Endothelial cell of umbilical vein (primary cell): ENCODE measurements around the gene VEGFC. TPM values are rescaled to one million over a fixed set of nuclear protein-coding genes. Genes with fewer than 3 reads are reported as not detected.

ENCODE experiments used
- BruUV-seq: library from RNA; stranded (reverse); fragments of 400-500 nt; replicated peaks from 2 replicates; lab custom pipeline; 2021; lab: Mats Ljungman, UMichigan
- CTCF ChIA-PET: fragments of 300-600, 350-600 bp; sonication (Branson Sonifier 250); formaldehyde crosslinking; loops from one replicate; lab custom pipeline; 2021; ENCODE audit warnings: antibody characterized with exemption, inconsistent platforms; lab: Charles Lee
- POLR2A ChIA-PET: fragments of 300-600, 350-600 bp; sonication (Branson Sonifier 250); formaldehyde crosslinking; loops from one replicate; lab custom pipeline; 2021; ENCODE audit warnings: antibody characterized with exemption, inconsistent platforms; lab: Charles Lee
- DNase-seq: peaks from one replicate; pipeline ENCODE4 v3.0.0-alpha.2; 2011; ENCODE audit warnings: low read depth, low spot score
- FAIRE-seq: peaks from 2 replicates; lab custom pipeline; 2011; peaks lifted over from hg19 to GRCh38; lab: Jason Lieb, UNC
- H2AFZ ChIP-seq: 2 replicates; pipeline ENCODE4 v1.6.0; 2012; ENCODE audit warnings: low read depth, low read length, control low read depth, inconsistent platforms
- H3K27ac ChIP-seq: 2 replicates; pipeline ENCODE4 v1.5.1; 2011; ENCODE audit warnings: low read depth, mild to moderate bottlenecking, control low read depth, low read length, moderate library complexity; ENCODE audit not compliant: insufficient read depth
- H3K27me3 ChIP-seq, 2 experiments: 2 replicates each; pipeline versions ENCODE4 v1.6.0 to v1.6.1; 2011; ENCODE audit warnings: low read length in 2 of 2, mixed read lengths in 1 of 2; ENCODE audit not compliant: control insufficient read depth in 2 of 2, insufficient read depth in 2 of 2
- H3K36me3 ChIP-seq, 2 experiments: 2 replicates in 1 of 2; 3 replicates in 1 of 2; pipeline ENCODE4 v1.5.1; 2011; ENCODE audit warnings: low read length in 2 of 2, mild to moderate bottlenecking in 1 of 2, moderate library complexity in 1 of 2; ENCODE audit not compliant: control insufficient read depth in 2 of 2, insufficient read depth in 2 of 2; ENCODE audit errors: extremely low read depth in 1 of 2
- H3K4me1 ChIP-seq: 3 replicates; pipeline ENCODE4 v1.5.1; 2011; ENCODE audit warnings: mild to moderate bottlenecking, low read length; ENCODE audit not compliant: control insufficient read depth, insufficient read depth; ENCODE audit errors: extremely low read depth
- H3K4me2 ChIP-seq: 2 replicates; pipeline ENCODE4 v1.6.1; 2011; ENCODE audit warnings: low read length, control low read depth, mixed read lengths; ENCODE audit not compliant: insufficient read depth
- H3K4me3 ChIP-seq, 3 experiments: fragments of 200-600 bp in 1 of 3; sonication (generic), shearing (Covaris generic) in 1 of 3; replicated peaks in 1 of 3; 2 replicates each; pipeline ENCODE4 v1.5.1; 2011 to 2016; ENCODE audit warnings: control low read depth in 3 of 3, low read length in 3 of 3, mild to moderate bottlenecking in 2 of 3, inconsistent platforms in 1 of 3, low read depth in 1 of 3, moderate library complexity in 1 of 3; ENCODE audit not compliant: insufficient read depth in 1 of 3
- H3K79me2 ChIP-seq: 2 replicates; pipeline ENCODE4 v1.6.0; 2012; ENCODE audit warnings: low read length, inconsistent platforms; ENCODE audit not compliant: control insufficient read depth, insufficient read depth
- H3K9ac ChIP-seq: replicated peaks from 2 replicates; pipeline ENCODE3; 2011; ENCODE audit warnings: low read length, control low read depth; ENCODE audit not compliant: insufficient read depth; ENCODE audit errors: extremely low read depth
- H3K9me1 ChIP-seq: replicated peaks from 3 replicates; pipeline ENCODE4 v1.6.0; 2011; ENCODE audit warnings: mild to moderate bottlenecking, low read length; ENCODE audit not compliant: control insufficient read depth, insufficient read depth; ENCODE audit errors: extremely low read depth
- H3K9me3 ChIP-seq: replicated peaks from 2 replicates; pipeline ENCODE4 v1.5.1; 2012; ENCODE audit warnings: low read length, inconsistent platforms; ENCODE audit not compliant: control insufficient read depth, insufficient read depth
- H4K20me1 ChIP-seq: replicated peaks from 2 replicates; pipeline ENCODE3; 2011; ENCODE audit warnings: mild to moderate bottlenecking, low read length; ENCODE audit not compliant: control insufficient read depth, insufficient read depth; ENCODE audit errors: extremely low read depth
- CTCF ChIP-seq, 2 donors: IDR thresholded peaks; 1 replicate in 1 of 2; 2 replicates in 1 of 2; pipeline ENCODE4 v1.5.1; 2011; ENCODE audit warnings: low read length in 2 of 2, mild to moderate bottlenecking in 2 of 2, moderate library complexity in 2 of 2, control low read depth in 1 of 2, inconsistent platforms in 1 of 2, low read depth in 1 of 2; ENCODE audit not compliant: insufficient read depth in 1 of 2; ENCODE audit errors: extremely low read depth in 1 of 2
- EZH2 ChIP-seq: IDR thresholded peaks from 2 replicates; pipeline ENCODE4 v1.6.1; 2012; ENCODE audit warnings: borderline replicate concordance, low read depth, mild to moderate bottlenecking, moderate library complexity, low read length, inconsistent platforms; ENCODE audit not compliant: severe bottlenecking
- FOS ChIP-seq: IDR thresholded peaks from 2 replicates; pipeline ENCODE4 v1.6.1; 2011; ENCODE audit warnings: mild to moderate bottlenecking, low read length, moderate library complexity, borderline replicate concordance; ENCODE audit not compliant: insufficient read depth
- GATA2 ChIP-seq: IDR thresholded peaks from 2 replicates; pipeline ENCODE4 v1.7.0; 2011; ENCODE audit warnings: low read depth, mild to moderate bottlenecking, moderate library complexity, mixed read lengths, low read length; ENCODE audit not compliant: insufficient read length, insufficient read depth
- JUN ChIP-seq: IDR thresholded peaks from 2 replicates; pipeline ENCODE4 v1.6.1; 2011; ENCODE audit warnings: borderline replicate concordance, low read depth; ENCODE audit not compliant: insufficient read length, insufficient read depth
- MYC ChIP-seq: IDR thresholded peaks from one replicate; pipeline ENCODE4 v1.6.1; 2011; ENCODE audit warnings: mild to moderate bottlenecking, low read depth, low read length
- POLR2A ChIP-seq: IDR thresholded peaks from 2 replicates; pipeline ENCODE4 v1.6.1; 2012; ENCODE audit warnings: low read depth, mild to moderate bottlenecking, control low read depth, low read length
- POLR2AphosphoS5 ChIP-seq: IDR thresholded peaks from 2 replicates; pipeline ENCODE4 v1.6.1; 2012; ENCODE audit warnings: low read depth, mild to moderate bottlenecking, control low read depth, low read length, moderate library complexity; ENCODE audit not compliant: insufficient read depth
- dilution Hi-C: fragments of 300-500 bp; cut with MboI; formaldehyde crosslinking; loops from one replicate; pipeline ENCODE4 v1.15.0; 2019; ENCODE audit warnings: low sequenced_read_pairs; ENCODE audit not compliant: extremely low pct_ligation_motif_present
- intact Hi-C: fragments of 100-400 bp; cut with micrococcal nuclease; formaldehyde crosslinking; loops from one replicate; pipeline ENCODE4 v1.10.0; 2022
- polyA plus RNA-seq, 4 experiments: library from polyadenylated mRNA; depleted of rRNA in 3 of 4; stranded (reverse) in 3 of 4; unstranded in 1 of 4; fragments of >200 nt; gene quantifications; 2 replicates each; pipeline versions ENCODE4 v1.2.1 to v1.2.3, GENCODE V29; 2011 to 2012; ENCODE audit warnings: missing spikeins in 1 of 4
- total RNA-seq: library from RNA; stranded (reverse); gene quantifications from 2 replicates; pipeline ENCODE4 v1.2.3, GENCODE V29; 2021
- TF ChIP-seq, protein P1 (sequence below): IDR thresholded peaks from 2 replicates; pipeline ENCODE4 v1.6.1; 2011; ENCODE audit not compliant: insufficient read depth, insufficient read length

VEGFC gene
- total and polyA plus RNA-seq, 2 donors (not counting 3 experiments of a cell fraction or from before 2014, with no cell fraction given): 20.4 to 34.9 TPM

- DNase-seq: peak; percentile 66
- intact Hi-C loops (loop anchor here (1.0 kb wide), 3 partner anchors 31 to 47 kb away; no protein-coding TSS in a partner anchor), dilution Hi-C loops (no loop called here)
- no peak for TF ChIP-seq CTCF (IDR thresholded peaks at IDR 0.05; ENCODE audit: extremely low read depth in 1 of 2, insufficient read depth in 1 of 2, low read depth in 1 of 2, low read length in 2 of 2)
- peak; percentile 90 for TF ChIP-seq FOS
- TF ChIP-seq MYC: no peak
- peak; percentile 28 for TF ChIP-seq POLR2AphosphoS5
- TF ChIP-seq JUN: peak; percentile 82
- TF ChIP-seq POLR2A: no peak
- TF ChIP-seq EZH2: no peak
- TF ChIP-seq, protein P1, sequence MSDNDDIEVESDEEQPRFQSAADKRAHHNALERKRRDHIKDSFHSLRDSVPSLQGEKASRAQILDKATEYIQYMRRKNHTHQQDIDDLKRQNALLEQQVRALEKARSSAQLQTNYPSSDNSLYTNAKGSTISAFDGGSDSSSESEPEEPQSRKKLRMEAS: no peak
- TF ChIP-seq GATA2: peak; percentile 89
- POLR2A ChIA-PET: no interaction called here
- H3K4me2 ChIP-seq: peak overlapping the region; percentile 50
- no peak overlapping the region for H3K9ac ChIP-seq
- H3K4me1 ChIP-seq: peaks cover 64% of the 10 kb centered on the region
- peak overlapping the region; percentile 57 for H3K27ac ChIP-seq
- H3K27me3 ChIP-seq: no peaks in the 10 kb centered on the region
- H4K20me1 ChIP-seq: no peaks in the 10 kb centered on the region
- no peak overlapping the region for H2AFZ ChIP-seq
- no peaks in the 10 kb centered on the region for H3K79me2 ChIP-seq
- H3K36me3 ChIP-seq: no peaks in the 10 kb centered on the region
- CTCF ChIA-PET: interaction anchor here (1.0 kb wide), 1 partner anchor 206 kb away, joined by 6 read pairs; no protein-coding TSS in a partner anchor
- FAIRE-seq: peak; percentile 57
- no peaks in the 10 kb centered on the region for H3K9me3 ChIP-seq
- BruUV-seq: no TSS peak
- H3K4me3 ChIP-seq: no peak overlapping the region
- no peaks in the 10 kb centered on the region for H3K9me1 ChIP-seq
These were observed 49.0 kb upstream of the VEGFC start for GRCh38 chr4:176841711-176842112.
